Naive thymus-derived CD4-positive, alpha-beta T cell (primary cell): ENCODE data around the gene BRMS1. TPM values are rescaled to one million over a fixed set of nuclear protein-coding genes. Genes with fewer than 3 reads are reported as not detected.

ENCODE experiments used
- ATAC-seq: fragments of 150-1000 bp; cut with Tn5 transposase; 2 replicates; pipeline ENCODE4 v1.10.0; 2021; ENCODE audit warnings: mild to moderate bottlenecking, moderate library complexity
- CTCF ChIA-PET: fragments of 350-600 bp; sonication (Branson Sonifier 250); formaldehyde crosslinking; loops from one replicate; lab custom pipeline; 2021; ENCODE audit warnings: antibody characterized with exemption; lab: Charles Lee
- POLR2A ChIA-PET: fragments of 350-600 bp; sonication (Branson Sonifier 250); formaldehyde crosslinking; loops from one replicate; lab custom pipeline; 2021; ENCODE audit warnings: antibody characterized with exemption, inconsistent platforms; lab: Charles Lee
- DNase-seq, 9 donors: peaks; one replicate each; pipeline versions ENCODE4 v3.0.0 to v3.0.0-alpha.2; 2020 to 2022; ENCODE audit warnings: mixed read lengths in 1 of 9
- H3K27ac ChIP-seq: one replicate; pipeline ENCODE4 v1.7.0; 2013; ENCODE audit warnings: mild to moderate bottlenecking, low read depth, low read length, moderate library complexity
- H3K27me3 ChIP-seq, 2 donors: one replicate each; pipeline ENCODE4 v1.7.0; 2013; ENCODE audit warnings: low read length in 2 of 2, mild to moderate bottlenecking in 2 of 2, moderate library complexity in 2 of 2; ENCODE audit not compliant: control insufficient read depth in 2 of 2, insufficient read depth in 2 of 2
- H3K36me3 ChIP-seq, 3 experiments: 1 replicate in 2 of 3; 2 replicates in 1 of 3; pipeline ENCODE4 v1.7.0; 2013; ENCODE audit warnings: low read length in 3 of 3, mild to moderate bottlenecking in 3 of 3, moderate library complexity in 1 of 3; ENCODE audit not compliant: insufficient read depth in 3 of 3, control insufficient read depth in 2 of 3
- H3K4me1 ChIP-seq, 2 donors: one replicate each; pipeline ENCODE4 v1.7.0; 2013; ENCODE audit warnings: low read length in 2 of 2, mild to moderate bottlenecking in 2 of 2, moderate library complexity in 1 of 2; ENCODE audit not compliant: control insufficient read depth in 2 of 2, insufficient read depth in 2 of 2
- H3K4me3 ChIP-seq: 2 replicates; pipeline ENCODE4 v1.7.0; 2013; ENCODE audit warnings: mild to moderate bottlenecking, low read length
- H3K9me3 ChIP-seq, 3 experiments: 1 replicate in 2 of 3; 2 replicates in 1 of 3; pipeline ENCODE4 v1.7.0; 2013; ENCODE audit warnings: low read length in 3 of 3; ENCODE audit not compliant: control insufficient read depth in 2 of 3
- H3K27ac Mint-ChIP-seq, 9 donors: one replicate each; pipeline ENCODE4 v1.8.0; 2020 to 2022; ENCODE audit warnings: mixed read lengths in 9 of 9, mild to moderate bottlenecking in 8 of 9, moderate library complexity in 5 of 9, inconsistent platforms in 2 of 9
- H3K27me3 Mint-ChIP-seq, 5 donors: one replicate each; pipeline ENCODE4 v1.8.0; 2021 to 2022; ENCODE audit warnings: mixed read lengths in 5 of 5, mild to moderate bottlenecking in 1 of 5
- H3K36me3 Mint-ChIP-seq, 5 donors: one replicate each; pipeline ENCODE4 v1.8.0; 2020 to 2022; ENCODE audit warnings: mixed read lengths in 5 of 5, mild to moderate bottlenecking in 3 of 5, inconsistent platforms in 1 of 5
- H3K4me1 Mint-ChIP-seq, 7 donors: one replicate each; pipeline ENCODE4 v1.8.0; 2020 to 2022; ENCODE audit warnings: mixed read lengths in 7 of 7, mild to moderate bottlenecking in 3 of 7, inconsistent platforms in 1 of 7
- H3K4me3 Mint-ChIP-seq, 10 donors: one replicate each; pipeline ENCODE4 v1.8.0; 2020 to 2022; ENCODE audit warnings: mild to moderate bottlenecking in 10 of 10, mixed read lengths in 10 of 10, moderate library complexity in 6 of 10, inconsistent platforms in 2 of 10
- H3K9me3 Mint-ChIP-seq, 11 donors: one replicate each; pipeline ENCODE4 v1.8.0; 2020 to 2022; ENCODE audit warnings: mixed read lengths in 11 of 11, mild to moderate bottlenecking in 4 of 11, inconsistent platforms in 1 of 11, moderate library complexity in 1 of 11
- intact Hi-C, 2 donors: fragments of 100-400 bp; cut with micrococcal nuclease; formaldehyde crosslinking; loops; one replicate each; pipeline ENCODE4 v1.15.1; 2023
- polyA plus RNA-seq, 2 donors: library from polyadenylated mRNA; unstranded; fragments of 300-500 nt; fragmentation: Illumina TruSeq; gene quantifications; one replicate each; pipeline ENCODE4 v1.2.3, GENCODE V29; 2021
- total RNA-seq, 6 experiments: library from RNA in 5 of 6; stranded (reverse) in 5 of 6; gene quantifications; 1 replicate in 5 of 6; 2 replicates in 1 of 6; pipeline ENCODE4 v1.2.3 and lab custom pipeline; 2021 to 2026

The BRMS1 gene
- total and polyA plus RNA-seq, 7 experiments from 2014 or later = 35.9 to 73.5 (median 49.4) TPM

DNA sequence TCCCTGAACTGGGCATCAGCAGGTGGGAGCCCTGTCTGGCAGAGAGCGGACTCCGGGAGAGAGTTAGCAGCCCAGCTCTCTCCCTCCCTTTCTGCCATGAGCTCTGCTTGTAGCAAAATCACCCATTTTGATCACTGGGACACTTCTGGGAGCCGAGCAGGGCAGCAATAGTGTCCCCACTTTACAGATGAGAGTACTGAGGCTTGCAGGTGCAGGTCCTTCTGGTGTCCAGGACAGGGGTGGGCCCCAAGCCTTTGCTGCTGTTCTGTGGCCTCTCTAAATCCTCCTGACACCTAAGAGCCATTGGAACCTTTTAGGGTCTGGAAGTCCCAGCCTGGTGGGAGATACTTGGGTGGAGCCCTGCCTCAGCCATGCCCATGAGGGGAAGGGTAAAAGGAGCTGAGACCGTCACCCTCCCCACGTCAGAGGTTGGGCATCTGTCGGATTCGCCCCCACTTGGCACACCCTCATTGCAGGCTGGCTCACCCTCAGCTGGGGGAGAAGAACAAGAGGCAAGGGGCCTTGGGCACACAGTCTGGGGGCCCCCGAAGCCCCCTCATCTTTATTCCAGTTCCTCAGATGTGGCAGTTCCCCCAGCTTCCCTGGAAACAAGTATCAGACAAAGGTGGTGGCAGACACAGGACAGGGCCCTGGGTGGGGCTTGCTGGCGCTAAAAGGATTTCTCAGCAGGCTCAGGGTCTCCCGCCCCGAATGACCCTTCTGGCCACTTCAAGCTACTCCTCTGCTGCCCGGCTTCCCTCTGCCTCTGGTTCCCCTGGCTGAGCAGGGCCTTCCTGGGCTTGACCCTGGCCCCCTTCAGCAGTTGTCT lies 13.1 kb downstream of the BRMS1 start:
- intact Hi-C loops = no loop called here
- Histone ChIP-seq H3K9me3 (no peaks in the 10 kb centered on the region), H3K27ac (no peak overlapping the region), H3K36me3 (peaks cover 0 to 16% (median 0%) of the 10 kb centered on the region in 3 experiments), H3K4me3 (no peak overlapping the region), H3K27me3 (no peaks in the 10 kb centered on the region), H3K4me1 (peaks cover 30 to 35% of the 10 kb centered on the region in 2 donors)
- POLR2A ChIA-PET = interaction anchor here (1.1 to 1.2 kb wide), 3 partner anchors 10 to 19 kb away, joined by 3 to 7 read pairs (median 4); partner anchors contain the start of gene B4GAT1
- no peak overlapping the region for H3K4me3 Mint-ChIP-seq
- CTCF ChIA-PET = interaction anchor here (0.6 to 4.7 kb wide), 3 partner anchors 20 to 106 kb away, joined by 3 to 52 read pairs (median 15); no protein-coding TSS in a partner anchor
- DNase-seq (no peak), ATAC-seq (no peak)
- H3K9me3 Mint-ChIP-seq = no peaks in the 10 kb centered on the region
- H3K27ac Mint-ChIP-seq = no peak overlapping the region
- H3K4me1 Mint-ChIP-seq = peaks cover 15 to 34% (median 29%) of the 10 kb centered on the region in 7 donors
- H3K36me3 Mint-ChIP-seq = peaks cover 0 to 4% (median 0%) of the 10 kb centered on the region in 5 donors
- peaks cover 0 to 2% (median 0%) of the 10 kb centered on the region in 5 donors for H3K27me3 Mint-ChIP-seq

DNA sequence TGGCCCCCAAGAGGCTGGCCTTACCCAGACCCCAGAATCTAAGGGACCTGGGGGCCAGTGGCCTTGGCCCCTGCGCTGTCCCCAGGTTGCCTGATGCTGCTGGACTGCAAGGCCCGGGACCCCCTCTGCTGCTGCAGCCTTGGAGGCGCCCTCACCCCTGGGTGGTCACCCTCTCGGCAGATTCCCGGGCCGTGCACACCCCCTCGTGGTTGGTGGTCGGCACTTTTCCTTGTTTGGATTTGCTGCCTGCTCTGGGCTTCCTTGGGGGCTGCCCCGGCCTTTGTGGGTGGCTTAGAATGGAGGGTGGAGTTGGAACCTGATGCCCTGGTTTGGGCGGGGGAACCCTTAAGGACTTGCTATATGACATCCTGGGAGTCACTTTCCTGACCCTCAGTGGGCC lies 14.0 kb downstream of the BRMS1 start:
- POLR2A ChIA-PET = interaction anchor here (1.1 to 3.0 kb wide), 4 partner anchors 11 to 23 kb away, joined by 3 to 25 read pairs (median 5); partner anchors contain the start of gene B4GAT1
- peak overlapping the region in 1 of 9 donors; percentile 73 for H3K27ac Mint-ChIP-seq
- ATAC-seq = no peak

DNA sequence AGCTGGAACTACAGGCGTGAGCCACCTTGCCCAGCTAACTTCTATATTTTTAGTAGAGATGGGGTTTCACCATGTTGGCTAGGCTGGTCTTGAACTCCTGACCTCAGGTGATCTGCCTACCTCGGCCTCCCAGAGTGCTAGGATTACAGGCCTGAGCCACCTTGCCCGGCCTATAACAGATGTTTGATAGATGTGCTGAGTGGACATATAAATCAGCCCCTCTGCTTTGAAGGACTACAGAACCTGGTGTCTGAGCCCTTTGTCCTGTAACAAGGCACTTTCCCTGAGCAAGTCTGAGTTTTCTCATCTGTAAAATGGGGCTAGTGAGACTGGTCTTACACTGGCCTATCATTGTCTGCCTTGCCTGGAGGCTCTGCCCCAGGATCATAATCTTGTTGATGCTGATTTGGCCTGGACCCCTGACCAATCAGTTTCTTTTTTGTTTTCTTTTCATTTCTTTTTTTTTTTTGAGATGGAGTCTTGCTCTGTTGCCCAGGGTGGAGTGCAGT lies 15.7 kb downstream of the BRMS1 start:
- Mint-ChIP-seq H3K36me3 (peaks cover 0 to 4% (median 0%) of the 10 kb centered on the region in 5 donors), H3K4me1 (peaks cover 25 to 42% (median 39%) of the 10 kb centered on the region in 7 donors), H3K9me3 (no peaks in the 10 kb centered on the region), H3K4me3 (peak overlapping the region in 2 of 10 donors; percentile 67), H3K27ac (peak overlapping the region in 4 of 9 donors; percentile 62 to 93 (median 91)), H3K27me3 (no peaks in the 10 kb centered on the region)
- DNase-seq (no peak), ATAC-seq (no peak)
- H3K4me3 ChIP-seq = no peak overlapping the region
- H3K9me3 ChIP-seq = no peaks in the 10 kb centered on the region
- H3K27ac ChIP-seq = no peak overlapping the region
- intact Hi-C loops = loop anchor here (5.0 kb wide), 2 partner anchors 43 to 58 kb away; partner anchors contain the start of gene SLC29A2 (in 1 of the 2)
- ChIA-PET POLR2A (interaction anchor here (1.0 to 3.0 kb wide), 3 partner anchors 12 to 17 kb away, joined by 3 to 25 read pairs (median 4); partner anchors contain the start of genes BRMS1 and CD248), CTCF (interaction anchor here (0.7 to 4.7 kb wide), 5 partner anchors 11 to 60 kb away, joined by 3 to 52 read pairs (median 3); no protein-coding TSS in a partner anchor)
- peaks cover 26 to 40% of the 10 kb centered on the region in 2 donors for H3K4me1 ChIP-seq
- H3K27me3 ChIP-seq = no peaks in the 10 kb centered on the region
- H3K36me3 ChIP-seq = peaks cover 0 to 16% (median 0%) of the 10 kb centered on the region in 3 experiments

More for the DNA sequence above, 14.0 kb downstream of the BRMS1 start:
- Mint-ChIP-seq H3K36me3 (peaks cover 0 to 4% (median 0%) of the 10 kb centered on the region in 5 donors), H3K9me3 (no peaks in the 10 kb centered on the region), H3K4me1 (peaks cover 17 to 34% (median 28%) of the 10 kb centered on the region in 7 donors), H3K27me3 (no peaks in the 10 kb centered on the region), H3K4me3 (no peak overlapping the region)
- Histone ChIP-seq H3K36me3 (peaks cover 0 to 16% (median 0%) of the 10 kb centered on the region in 3 experiments), H3K4me1 (peaks cover 26 to 36% of the 10 kb centered on the region in 2 donors), H3K27me3 (no peaks in the 10 kb centered on the region), H3K27ac (no peak overlapping the region), H3K9me3 (no peaks in the 10 kb centered on the region), H3K4me3 (no peak overlapping the region)
- DNase-seq = no peak
- CTCF ChIA-PET = interaction anchor here (0.6 to 4.7 kb wide), 3 partner anchors 19 to 105 kb away, joined by 3 to 52 read pairs (median 15); no protein-coding TSS in a partner anchor
- intact Hi-C loops = no loop called here

- peak overlapping the region; percentile 18 to 81 (median 68) for H3K4me3 Mint-ChIP-seq
- H3K36me3 Mint-ChIP-seq = peaks cover 0 to 4% (median 0%) of the 10 kb centered on the region in 5 donors
- ChIA-PET POLR2A (interaction anchor here (1.0 to 3.0 kb wide), 3 partner anchors 11 to 16 kb away, joined by 3 to 25 read pairs (median 4); partner anchors contain the start of genes BRMS1 and CD248), CTCF (interaction anchor here (0.7 to 4.7 kb wide), 5 partner anchors 12 to 60 kb away, joined by 3 to 52 read pairs (median 3); no protein-coding TSS in a partner anchor)
- H3K4me3 ChIP-seq = peak overlapping the region; percentile 36
- H3K27me3 Mint-ChIP-seq = no peaks in the 10 kb centered on the region
- peaks cover 25 to 49% (median 46%) of the 10 kb centered on the region in 7 donors for H3K4me1 Mint-ChIP-seq
- peaks cover 0 to 2% (median 0%) of the 10 kb centered on the region in 11 donors for H3K9me3 Mint-ChIP-seq
- no peaks in the 10 kb centered on the region for H3K27me3 ChIP-seq
- H3K9me3 ChIP-seq = no peaks in the 10 kb centered on the region
- intact Hi-C loops = loop anchor here (1.0 to 5.0 kb wide), 8 partner anchors 10 to 106 kb away; partner anchors contain the start of genes BRMS1 (in 1 of the 2) and SLC29A2 (in 1 of the 2)
- ATAC-seq (peak; percentile 89), DNase-seq (peak; percentile 72 to 88 (median 80))
- H3K36me3 ChIP-seq = peaks cover 0 to 13% (median 0%) of the 10 kb centered on the region in 3 experiments
- H3K27ac ChIP-seq = peak overlapping the region; percentile 82
- H3K27ac Mint-ChIP-seq = peak overlapping the region; percentile 65 to 97 (median 91)
- peaks cover 26 to 40% of the 10 kb centered on the region in 2 donors for H3K4me1 ChIP-seq
These were observed 16.4 kb downstream of the BRMS1 start for GRCh38 chr11:66328302-66329144.

DNA sequence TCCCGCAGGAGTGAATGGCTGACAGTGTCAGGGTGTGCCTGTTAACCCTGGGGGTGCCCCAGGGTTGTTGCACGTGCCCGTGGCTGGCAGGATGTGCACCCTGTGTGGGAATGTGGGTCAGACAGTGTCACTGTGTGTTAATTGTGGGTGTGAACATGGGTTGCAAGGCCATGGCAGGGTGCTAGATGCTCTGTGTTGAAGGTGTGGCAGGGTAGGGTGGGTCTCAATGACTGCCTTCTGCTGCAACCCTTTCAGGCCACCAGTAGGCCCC lies 16.9 kb downstream of the BRMS1 start:
- peaks cover 0 to 8% (median 0%) of the 10 kb centered on the region in 3 experiments for H3K36me3 ChIP-seq
- Mint-ChIP-seq H3K27ac (peak overlapping the region; percentile 65 to 97 (median 91)), H3K4me1 (peaks cover 27 to 55% (median 48%) of the 10 kb centered on the region in 7 donors), H3K9me3 (peaks cover 0 to 5% (median 0%) of the 10 kb centered on the region in 11 donors), H3K36me3 (peaks cover 0 to 4% (median 0%) of the 10 kb centered on the region in 5 donors), H3K4me3 (peak overlapping the region; percentile 18 to 81 (median 68)), H3K27me3 (no peaks in the 10 kb centered on the region)
- CTCF ChIA-PET = no interaction called here
- H3K4me1 ChIP-seq = peaks cover 26 to 40% of the 10 kb centered on the region in 2 donors
- DNase-seq (no peak), ATAC-seq (peak; percentile 74)
- intact Hi-C loops = loop anchor here (1.0 to 5.0 kb wide), 8 partner anchors 10 to 106 kb away; partner anchors contain the start of genes BRMS1 (in 1 of the 2) and SLC29A2 (in 1 of the 2)
- no peaks in the 10 kb centered on the region for H3K27me3 ChIP-seq
- POLR2A ChIA-PET = interaction anchor here (3.0 kb wide), 1 partner anchor 16 kb away, joined by 25 read pairs; no protein-coding TSS in a partner anchor
- peak overlapping the region; percentile 82 for H3K27ac ChIP-seq
- H3K9me3 ChIP-seq = no peaks in the 10 kb centered on the region
- H3K4me3 ChIP-seq = peak overlapping the region; percentile 4
